ENCODE measurements around the gene TERF2IP.

GRCh38 chr16:75660321-75660720 lies 12.7 kb downstream of the TERF2IP start:
- no peak for TF ChIP-seq CTCF (IDR thresholded peaks at IDR 0.05 in 2 of 3, conservative IDR thresholded peaks at IDR 0.05 in 1 of 3; ENCODE audit: insufficient read depth in 2 of 3, low read depth in 1 of 3, low read length in 3 of 3)
- TF ChIP-seq EGR1 (conservative IDR thresholded peaks at IDR 0.05), result no peak
- TF ChIP-seq FOXM1 (IDR thresholded peaks at IDR 0.05; ENCODE audit: low read depth), result no peak
- TF ChIP-seq FOXM1 (CRISPR knock-in tag; IDR thresholded peaks at IDR 0.05; ENCODE audit: low read depth), result no peak
- no peak for TF ChIP-seq ZFP91 (CRISPR knock-in tag; IDR thresholded peaks at IDR 0.05)
- TF ChIP-seq CTBP1 (IDR thresholded peaks at IDR 0.05; ENCODE audit: borderline replicate concordance), result no peak
- no peak for TF ChIP-seq NR2C2 (CRISPR knock-in tag; IDR thresholded peaks at IDR 0.05)
- TF ChIP-seq NR2C2 (tag; IDR thresholded peaks at IDR 0.05), result no peak
- TF ChIP-seq HDAC6 (IDR thresholded peaks at IDR 0.05; ENCODE audit: low read depth, low read length), result no peak
- TF ChIP-seq ZSCAN32 (CRISPR knock-in tag; IDR thresholded peaks at IDR 0.05), result no peak
- no peak for TF ChIP-seq REST (IDR thresholded peaks at IDR 0.05; ENCODE audit: borderline replicate concordance)
- TF ChIP-seq REST (CRISPR knock-in tag; IDR thresholded peaks at IDR 0.05; ENCODE audit: low read depth), result no peak
- no peak for TF ChIP-seq ETS2 (tag; IDR thresholded peaks at IDR 0.05; ENCODE audit: borderline replicate concordance, poor library complexity, severe bottlenecking)
- no peak for TF ChIP-seq AFF1 (IDR thresholded peaks at IDR 0.05; ENCODE audit: low read depth in 1 of 2, partially characterized antibody in 2 of 2)
- no peak for TF ChIP-seq POLR2A (conservative IDR thresholded peaks at IDR 0.05)
- no peak for TF ChIP-seq RAD21 (CRISPR knock-in tag; conservative IDR thresholded peaks at IDR 0.05 in 1 of 2, IDR thresholded peaks at IDR 0.05 in 1 of 2)

Data from K562 (cell line).